Neutrophil (primary cell): ENCODE results near the gene PYCR2.

Source experiments
- H3K27ac ChIP-seq: fragments of 200-600 bp; sonication (generic); 2 replicates; pipeline ENCODE4 v1.5.1; 2016; ENCODE audit warnings: mild to moderate bottlenecking, moderate library complexity
- H3K27me3 ChIP-seq: fragments of 200-600 bp; sonication (generic); 2 replicates; pipeline ENCODE4 v1.6.0; 2016; ENCODE audit warnings: mild to moderate bottlenecking
- H3K36me3 ChIP-seq: fragments of 200-600 bp; sonication (generic); 2 replicates; pipeline ENCODE4 v1.5.1; 2017
- H3K4me1 ChIP-seq, 2 experiments: fragments of 200-600 bp in 1 of 2; sonication (generic) in 1 of 2; 1 replicate in 1 of 2; 2 replicates in 1 of 2; pipeline versions ENCODE4 v1.5.1 to v1.6.1; 2013 to 2016; ENCODE audit warnings: low read depth in 1 of 2, low read length in 1 of 2, mild to moderate bottlenecking in 1 of 2, moderate library complexity in 1 of 2; ENCODE audit not compliant: control insufficient read depth in 1 of 2, insufficient read depth in 1 of 2
- H3K4me3 ChIP-seq, 2 experiments: fragments of 200-600 bp in 1 of 2; sonication (generic) in 1 of 2; 1 replicate in 1 of 2; 2 replicates in 1 of 2; pipeline ENCODE4 v1.5.1; 2013 to 2016; ENCODE audit warnings: low read depth in 1 of 2, low read length in 1 of 2, mild to moderate bottlenecking in 1 of 2, moderate library complexity in 1 of 2
- H3K9me3 ChIP-seq: fragments of 200-600 bp; sonication (generic); 2 replicates; pipeline ENCODE4 v1.5.1; 2016
- TF ChIP-seq, protein P1 (sequence below): fragments of 200-600 bp; sonication (generic); IDR thresholded peaks from 2 replicates; pipeline ENCODE4 v1.5.1; 2016; ENCODE audit warnings: antibody characterized with exemption

PYCR2 gene

DNA sequence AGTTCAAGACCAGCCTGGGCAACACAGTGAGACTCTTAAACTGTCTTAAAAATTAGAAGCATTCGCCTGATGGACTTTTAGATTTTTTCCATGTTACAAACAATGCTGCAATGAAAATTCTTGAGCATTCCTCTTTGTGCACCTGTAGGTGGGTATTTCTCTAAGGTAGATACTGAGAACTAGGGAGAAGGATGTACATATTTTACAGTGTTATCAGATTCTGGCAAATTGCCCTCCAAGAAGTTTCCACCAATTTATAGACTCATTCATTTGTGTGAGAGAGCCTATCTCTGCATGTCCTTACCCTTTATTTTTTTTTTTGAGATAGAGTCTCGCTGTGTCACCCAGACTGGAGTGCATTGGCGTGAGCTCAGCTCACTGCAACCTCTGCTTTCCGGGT, 29.3 kb upstream of the PYCR2 start:
- Histone ChIP-seq H3K27me3 (no peaks in the 10 kb centered on the region), H3K9me3 (no peaks in the 10 kb centered on the region), H3K27ac (no peak overlapping the region), H3K4me1 (peaks cover 11 to 12% of the 10 kb centered on the region in 2 experiments), H3K4me3 (no peak overlapping the region), H3K36me3 (no peaks in the 10 kb centered on the region)
- TF ChIP-seq, protein P1, sequence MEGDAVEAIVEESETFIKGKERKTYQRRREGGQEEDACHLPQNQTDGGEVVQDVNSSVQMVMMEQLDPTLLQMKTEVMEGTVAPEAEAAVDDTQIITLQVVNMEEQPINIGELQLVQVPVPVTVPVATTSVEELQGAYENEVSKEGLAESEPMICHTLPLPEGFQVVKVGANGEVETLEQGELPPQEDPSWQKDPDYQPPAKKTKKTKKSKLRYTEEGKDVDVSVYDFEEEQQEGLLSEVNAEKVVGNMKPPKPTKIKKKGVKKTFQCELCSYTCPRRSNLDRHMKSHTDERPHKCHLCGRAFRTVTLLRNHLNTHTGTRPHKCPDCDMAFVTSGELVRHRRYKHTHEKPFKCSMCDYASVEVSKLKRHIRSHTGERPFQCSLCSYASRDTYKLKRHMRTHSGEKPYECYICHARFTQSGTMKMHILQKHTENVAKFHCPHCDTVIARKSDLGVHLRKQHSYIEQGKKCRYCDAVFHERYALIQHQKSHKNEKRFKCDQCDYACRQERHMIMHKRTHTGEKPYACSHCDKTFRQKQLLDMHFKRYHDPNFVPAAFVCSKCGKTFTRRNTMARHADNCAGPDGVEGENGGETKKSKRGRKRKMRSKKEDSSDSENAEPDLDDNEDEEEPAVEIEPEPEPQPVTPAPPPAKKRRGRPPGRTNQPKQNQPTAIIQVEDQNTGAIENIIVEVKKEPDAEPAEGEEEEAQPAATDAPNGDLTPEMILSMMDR = no peak

DNA sequence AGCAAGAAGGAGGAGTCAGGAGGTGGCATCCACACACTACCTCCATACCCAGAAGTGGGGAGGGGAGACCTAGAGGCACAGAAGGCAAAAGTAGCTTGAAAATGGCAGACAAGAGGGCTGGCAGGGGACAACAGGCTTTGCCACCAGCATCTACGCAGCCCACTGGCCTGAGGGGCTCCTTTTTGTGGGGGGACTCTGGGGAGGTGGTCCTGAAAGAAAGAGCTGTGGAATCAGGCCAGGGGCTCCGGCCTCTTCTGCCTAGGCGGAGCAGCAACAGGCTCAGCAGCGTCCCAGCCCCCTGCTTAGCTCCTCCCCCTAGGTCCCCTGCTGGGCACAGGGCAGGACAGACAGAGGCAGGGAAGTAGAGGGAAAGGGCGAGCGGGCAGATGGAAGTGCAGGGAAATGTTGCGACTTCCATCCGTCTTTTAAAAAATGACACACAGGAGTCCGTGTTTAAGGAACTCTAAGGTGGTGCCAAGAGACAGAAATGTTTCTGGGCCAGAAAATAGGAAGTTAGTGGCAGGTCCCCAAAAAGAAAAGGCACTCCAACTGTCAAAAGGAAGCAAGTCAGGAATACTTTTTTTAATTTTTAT, 27.0 kb upstream of the PYCR2 start:
- TF ChIP-seq, protein P1 = no peak
- Histone ChIP-seq H3K4me1 (peaks cover 11 to 12% of the 10 kb centered on the region in 2 experiments), H3K4me3 (no peak overlapping the region), H3K27ac (no peak overlapping the region), H3K27me3 (no peaks in the 10 kb centered on the region), H3K9me3 (no peaks in the 10 kb centered on the region), H3K36me3 (no peaks in the 10 kb centered on the region)

DNA sequence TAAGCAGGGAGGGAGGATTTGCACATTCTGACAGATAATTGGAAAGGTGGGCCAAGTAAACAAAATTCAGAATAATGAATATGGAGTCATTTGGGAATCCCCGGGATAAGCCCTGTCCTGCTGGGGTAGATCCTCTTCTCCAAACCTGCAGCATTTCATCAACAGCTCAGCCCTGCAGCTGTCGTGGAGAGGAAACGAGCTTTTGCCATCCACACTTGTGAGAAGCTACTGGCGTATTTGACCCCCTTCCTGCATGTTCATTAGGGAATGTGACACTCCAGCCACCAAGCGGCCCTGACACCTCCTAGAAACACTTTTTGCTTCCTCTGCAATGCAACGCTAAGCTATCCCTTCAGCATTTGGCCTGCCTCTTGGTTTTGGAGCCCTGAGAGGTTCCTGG, 25.0 kb upstream of the PYCR2 start:
- Histone ChIP-seq H3K27me3 (no peaks in the 10 kb centered on the region), H3K36me3 (no peaks in the 10 kb centered on the region), H3K27ac (no peak overlapping the region), H3K4me3 (no peak overlapping the region), H3K9me3 (no peaks in the 10 kb centered on the region), H3K4me1 (peaks cover 16 to 18% of the 10 kb centered on the region in 2 experiments)
- TF ChIP-seq, protein P1 = no peak

- Histone ChIP-seq H3K27ac (no peak overlapping the region), H3K4me3 (no peak overlapping the region), H3K27me3 (no peaks in the 10 kb centered on the region), H3K4me1 (peaks cover 14 to 18% of the 10 kb centered on the region in 2 experiments), H3K36me3 (no peaks in the 10 kb centered on the region), H3K9me3 (no peaks in the 10 kb centered on the region)
- TF ChIP-seq, protein P1 = no peak
Measured at GRCh38 chr1:225946803-225947202, 22.8 kb upstream of the PYCR2 start.

DNA sequence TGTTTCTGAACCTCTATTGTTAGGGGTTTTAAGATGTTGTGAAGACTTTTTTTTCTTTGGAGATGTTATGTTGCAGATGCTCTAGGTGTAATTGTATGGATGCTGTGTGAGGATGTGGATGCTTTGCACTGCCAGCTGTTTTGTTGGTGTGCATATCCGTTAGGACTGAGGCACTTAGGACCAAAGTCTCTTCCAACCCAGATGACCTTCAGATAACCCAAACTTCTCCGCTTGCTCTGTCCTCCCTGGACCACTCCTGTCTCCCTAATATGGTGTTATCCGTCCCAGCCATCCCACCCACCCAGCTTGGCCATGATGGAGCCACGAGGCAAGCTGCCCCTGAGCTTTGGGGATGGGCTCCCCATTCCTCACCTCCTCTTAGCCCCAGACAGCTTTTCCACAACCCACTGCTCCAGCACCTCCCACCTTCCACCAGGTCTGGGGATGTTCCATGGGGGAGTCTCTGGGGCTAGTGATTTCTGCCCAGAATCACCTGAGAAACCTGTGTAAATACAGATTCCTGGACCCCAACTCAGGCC, 22.1 kb upstream of the PYCR2 start:
- H3K36me3 ChIP-seq = no peaks in the 10 kb centered on the region
- no peak overlapping the region for H3K27ac ChIP-seq
- H3K9me3 ChIP-seq = no peaks in the 10 kb centered on the region
- no peak overlapping the region for H3K4me3 ChIP-seq
- H3K4me1 ChIP-seq = peaks cover 8 to 11% of the 10 kb centered on the region in 2 experiments
- no peaks in the 10 kb centered on the region for H3K27me3 ChIP-seq
- TF ChIP-seq, protein P1 = no peak
